HL-60 (cell line): ENCODE measurements around the gene SUN2.

Experiments
- GABPA ChIP-seq: IDR thresholded peaks from 2 replicates; pipeline ENCODE4 v1.6.1; 2012; ENCODE audit warnings: low read depth
- POLR2AphosphoS5 ChIP-seq: IDR thresholded peaks from 2 replicates; pipeline ENCODE4 v1.6.1; 2012; ENCODE audit warnings: low read depth
- SPI1 ChIP-seq: IDR thresholded peaks from 2 replicates; pipeline ENCODE4 v1.6.1; 2012; ENCODE audit warnings: low read depth, mild to moderate bottlenecking, borderline replicate concordance
- TF ChIP-seq, protein P1 (sequence below): IDR thresholded peaks from one replicate; pipeline ENCODE4 v1.5.1; 2011; ENCODE audit warnings: low read length, control low read depth, inconsistent platforms; ENCODE audit not compliant: insufficient read depth
- TF ChIP-seq, protein P2 (sequence below): IDR thresholded peaks from 2 replicates; pipeline ENCODE4 v1.6.1; 2012; ENCODE audit warnings: low read depth; ENCODE audit not compliant: insufficient replicate concordance

- TF ChIP-seq, protein P1, sequence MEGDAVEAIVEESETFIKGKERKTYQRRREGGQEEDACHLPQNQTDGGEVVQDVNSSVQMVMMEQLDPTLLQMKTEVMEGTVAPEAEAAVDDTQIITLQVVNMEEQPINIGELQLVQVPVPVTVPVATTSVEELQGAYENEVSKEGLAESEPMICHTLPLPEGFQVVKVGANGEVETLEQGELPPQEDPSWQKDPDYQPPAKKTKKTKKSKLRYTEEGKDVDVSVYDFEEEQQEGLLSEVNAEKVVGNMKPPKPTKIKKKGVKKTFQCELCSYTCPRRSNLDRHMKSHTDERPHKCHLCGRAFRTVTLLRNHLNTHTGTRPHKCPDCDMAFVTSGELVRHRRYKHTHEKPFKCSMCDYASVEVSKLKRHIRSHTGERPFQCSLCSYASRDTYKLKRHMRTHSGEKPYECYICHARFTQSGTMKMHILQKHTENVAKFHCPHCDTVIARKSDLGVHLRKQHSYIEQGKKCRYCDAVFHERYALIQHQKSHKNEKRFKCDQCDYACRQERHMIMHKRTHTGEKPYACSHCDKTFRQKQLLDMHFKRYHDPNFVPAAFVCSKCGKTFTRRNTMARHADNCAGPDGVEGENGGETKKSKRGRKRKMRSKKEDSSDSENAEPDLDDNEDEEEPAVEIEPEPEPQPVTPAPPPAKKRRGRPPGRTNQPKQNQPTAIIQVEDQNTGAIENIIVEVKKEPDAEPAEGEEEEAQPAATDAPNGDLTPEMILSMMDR = no peak
- TF ChIP-seq POLR2AphosphoS5 (no peak), GABPA (no peak), SPI1 (no peak)
- TF ChIP-seq, protein P2, sequence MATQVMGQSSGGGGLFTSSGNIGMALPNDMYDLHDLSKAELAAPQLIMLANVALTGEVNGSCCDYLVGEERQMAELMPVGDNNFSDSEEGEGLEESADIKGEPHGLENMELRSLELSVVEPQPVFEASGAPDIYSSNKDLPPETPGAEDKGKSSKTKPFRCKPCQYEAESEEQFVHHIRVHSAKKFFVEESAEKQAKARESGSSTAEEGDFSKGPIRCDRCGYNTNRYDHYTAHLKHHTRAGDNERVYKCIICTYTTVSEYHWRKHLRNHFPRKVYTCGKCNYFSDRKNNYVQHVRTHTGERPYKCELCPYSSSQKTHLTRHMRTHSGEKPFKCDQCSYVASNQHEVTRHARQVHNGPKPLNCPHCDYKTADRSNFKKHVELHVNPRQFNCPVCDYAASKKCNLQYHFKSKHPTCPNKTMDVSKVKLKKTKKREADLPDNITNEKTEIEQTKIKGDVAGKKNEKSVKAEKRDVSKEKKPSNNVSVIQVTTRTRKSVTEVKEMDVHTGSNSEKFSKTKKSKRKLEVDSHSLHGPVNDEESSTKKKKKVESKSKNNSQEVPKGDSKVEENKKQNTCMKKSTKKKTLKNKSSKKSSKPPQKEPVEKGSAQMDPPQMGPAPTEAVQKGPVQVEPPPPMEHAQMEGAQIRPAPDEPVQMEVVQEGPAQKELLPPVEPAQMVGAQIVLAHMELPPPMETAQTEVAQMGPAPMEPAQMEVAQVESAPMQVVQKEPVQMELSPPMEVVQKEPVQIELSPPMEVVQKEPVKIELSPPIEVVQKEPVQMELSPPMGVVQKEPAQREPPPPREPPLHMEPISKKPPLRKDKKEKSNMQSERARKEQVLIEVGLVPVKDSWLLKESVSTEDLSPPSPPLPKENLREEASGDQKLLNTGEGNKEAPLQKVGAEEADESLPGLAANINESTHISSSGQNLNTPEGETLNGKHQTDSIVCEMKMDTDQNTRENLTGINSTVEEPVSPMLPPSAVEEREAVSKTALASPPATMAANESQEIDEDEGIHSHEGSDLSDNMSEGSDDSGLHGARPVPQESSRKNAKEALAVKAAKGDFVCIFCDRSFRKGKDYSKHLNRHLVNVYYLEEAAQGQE = no peak
Measured at GRCh38 chr22:38798496-38798895, 42.7 kb upstream of the SUN2 start.
